Measurements from ENCODE around the gene JDP2.

JDP2 gene

GRCh38 chr14:75437201-75438143 lies 9.7 kb downstream of the JDP2 start:
- no peak for DNase-seq (ENCODE audit: low spot score)

DNA sequence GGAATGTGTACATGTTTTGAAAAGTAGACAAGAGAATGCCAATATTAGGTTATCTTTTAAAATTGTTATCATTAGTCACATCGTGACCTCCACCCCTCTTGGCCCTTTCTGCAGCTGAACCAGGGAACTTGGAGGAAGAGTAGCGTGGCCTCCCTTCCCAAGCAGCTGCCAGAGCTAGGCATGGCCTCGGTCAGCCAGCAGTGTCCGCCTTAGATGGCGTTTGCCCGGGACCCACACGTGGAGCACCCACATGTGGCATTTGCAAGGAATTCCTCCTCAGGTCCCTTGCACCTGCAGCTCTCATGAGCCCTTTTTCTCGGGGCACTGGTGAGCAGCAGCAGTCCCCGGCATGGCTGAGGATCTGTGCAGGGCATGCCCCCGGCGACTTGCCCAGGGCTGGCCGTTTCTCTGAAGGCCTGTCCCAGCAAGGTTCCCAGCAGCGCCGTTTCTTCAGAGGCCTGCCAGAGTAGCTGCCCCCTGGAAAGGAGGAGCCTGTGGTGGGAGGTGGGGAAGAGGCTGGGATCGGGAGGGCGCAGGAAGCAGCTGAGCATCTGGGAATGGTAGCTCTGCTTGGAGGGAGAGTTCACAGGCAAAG lies 10.8 kb downstream of the JDP2 start:
- DNase-seq (ENCODE audit: low spot score): no peak

- no peak for DNase-seq (ENCODE audit: low spot score)
Observed at GRCh38 chr14:75439989-75440388, 12.2 kb downstream of the JDP2 start.

DNA sequence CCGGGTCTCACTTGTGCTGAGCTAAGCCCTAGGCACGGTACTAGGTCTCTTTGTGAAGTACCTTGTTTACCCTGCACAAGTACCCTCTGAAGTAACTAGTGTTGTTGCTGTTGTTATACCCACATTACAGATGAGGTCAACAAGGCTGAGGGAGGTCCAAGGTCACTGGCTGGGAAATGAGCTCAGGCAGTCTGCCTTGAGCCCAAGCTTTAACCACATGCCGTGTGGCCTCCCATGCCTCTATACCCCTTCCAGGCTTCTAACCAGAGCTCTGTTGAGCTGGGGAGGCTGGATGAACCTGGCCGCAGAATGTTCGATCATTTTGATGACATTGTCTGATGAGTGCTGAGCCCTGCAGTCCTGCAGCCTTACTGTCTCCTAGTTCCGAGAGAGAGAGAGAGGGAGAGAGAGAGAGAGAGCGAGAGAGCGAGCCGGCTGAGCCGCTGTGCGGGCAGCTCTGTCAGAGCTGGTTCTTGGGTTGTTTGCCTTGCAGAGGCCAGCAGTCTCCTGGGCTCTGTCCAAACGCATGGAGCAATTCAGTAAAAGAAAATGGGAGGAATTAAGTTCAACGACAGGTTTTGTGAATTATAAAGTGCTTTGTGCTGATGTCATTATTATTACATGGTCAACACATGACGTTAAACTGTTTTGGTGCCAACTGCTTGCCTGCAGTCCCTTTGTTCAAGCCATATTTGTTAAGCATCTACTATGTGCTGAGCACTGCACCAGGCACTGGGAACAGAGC lies 13.1 kb downstream of the JDP2 start:
- DNase-seq (ENCODE audit: low spot score): no peak

DNA sequence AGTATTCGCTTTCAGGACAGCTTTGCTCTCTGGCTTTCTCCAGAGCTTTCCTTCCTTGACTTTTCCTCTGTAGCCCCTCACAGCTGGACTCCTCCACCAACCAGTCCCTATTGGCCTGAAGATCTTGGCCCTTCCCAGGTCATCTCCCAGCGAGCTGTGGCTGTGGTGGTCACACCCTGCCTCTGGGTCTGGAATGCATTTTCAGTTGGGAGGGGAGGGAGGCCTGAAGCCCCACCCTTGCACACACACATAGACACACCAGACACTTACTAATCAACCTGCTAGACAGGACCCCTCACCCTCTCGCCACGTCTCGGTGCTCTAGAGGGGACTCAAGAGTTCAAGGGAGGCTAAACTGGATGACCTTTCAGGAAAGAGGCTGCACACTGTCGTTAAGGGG lies 13.9 kb downstream of the JDP2 start:
- DNase-seq (ENCODE audit: low spot score): no peak

GRCh38 chr14:75442166-75442565 lies 14.3 kb downstream of the JDP2 start:
- DNase-seq (ENCODE audit: low spot score): no peak

- DNase-seq (ENCODE audit: low spot score): no peak
Observed at GRCh38 chr14:75442642-75443041, 14.8 kb downstream of the JDP2 start.

- no peak for DNase-seq (ENCODE audit: low spot score)
Observed at GRCh38 chr14:75443203-75443969, 15.6 kb downstream of the JDP2 start.

GRCh38 chr14:75445236-75445635 lies 17.4 kb downstream of the JDP2 start:
- DNase-seq (ENCODE audit: low spot score): no peak

DNA sequence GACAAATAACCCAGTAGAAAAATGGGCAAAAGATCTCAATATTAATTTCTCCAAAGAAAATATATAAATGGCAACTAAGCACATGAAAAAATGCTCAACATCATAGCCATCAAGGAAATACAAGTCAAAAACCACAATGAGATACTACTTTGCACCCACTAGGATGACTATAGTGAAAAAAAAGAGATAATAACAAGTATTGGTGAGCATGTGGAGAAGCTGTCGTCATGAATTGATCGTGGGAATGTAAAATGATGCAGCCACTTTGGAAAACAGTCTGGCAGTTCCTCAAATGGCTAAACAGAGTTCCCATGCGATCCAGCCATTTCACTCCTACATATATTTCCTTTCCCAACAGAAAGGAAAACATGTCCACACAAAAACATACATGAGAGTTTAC lies 18.1 kb downstream of the JDP2 start:
- DNase-seq (ENCODE audit: low spot score): no peak

GRCh38 chr14:75446447-75446846 lies 18.6 kb downstream of the JDP2 start:
- no peak for DNase-seq (ENCODE audit: low spot score)

DNA sequence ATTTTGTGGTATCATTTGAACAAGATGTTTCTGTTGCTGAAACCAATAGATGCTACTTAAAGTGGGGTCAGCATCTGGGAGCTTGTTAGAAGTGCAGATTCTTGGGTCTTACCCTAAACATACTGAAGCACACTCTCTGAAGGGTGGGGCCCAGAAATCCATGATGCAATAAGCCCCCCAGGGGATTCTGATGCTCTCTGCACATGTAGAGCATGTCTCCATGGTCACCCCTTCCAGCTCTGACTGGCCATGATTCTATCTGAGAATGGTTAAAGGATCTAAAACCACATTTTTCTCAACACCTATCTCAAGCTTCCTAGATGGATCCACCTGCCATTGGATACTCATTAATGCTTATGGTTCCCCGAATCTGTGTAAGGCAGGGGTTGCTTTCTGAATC lies 20.4 kb downstream of the JDP2 start:
- DNase-seq (ENCODE audit: low spot score): no peak

DNA sequence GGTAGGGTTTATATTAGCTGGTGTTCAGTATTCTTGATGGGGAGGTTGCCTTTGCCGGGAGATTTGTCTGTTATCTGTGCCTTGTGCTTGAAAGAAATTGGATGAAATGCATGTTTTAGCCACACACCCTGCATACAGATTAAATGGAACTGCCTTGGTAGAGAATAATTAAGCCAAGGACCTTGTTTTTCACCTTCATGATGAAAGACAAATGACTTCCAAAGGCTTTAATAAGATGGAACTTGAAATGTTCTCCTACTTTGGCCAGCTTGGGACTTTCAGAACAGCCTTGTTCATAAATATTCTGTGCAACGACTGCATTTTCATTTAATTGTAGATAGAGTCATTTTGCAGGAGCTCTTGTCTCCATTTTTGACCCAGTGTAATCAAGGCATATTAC lies 21.2 kb downstream of the JDP2 start:
- DNase-seq (ENCODE audit: low spot score): no peak

DNA sequence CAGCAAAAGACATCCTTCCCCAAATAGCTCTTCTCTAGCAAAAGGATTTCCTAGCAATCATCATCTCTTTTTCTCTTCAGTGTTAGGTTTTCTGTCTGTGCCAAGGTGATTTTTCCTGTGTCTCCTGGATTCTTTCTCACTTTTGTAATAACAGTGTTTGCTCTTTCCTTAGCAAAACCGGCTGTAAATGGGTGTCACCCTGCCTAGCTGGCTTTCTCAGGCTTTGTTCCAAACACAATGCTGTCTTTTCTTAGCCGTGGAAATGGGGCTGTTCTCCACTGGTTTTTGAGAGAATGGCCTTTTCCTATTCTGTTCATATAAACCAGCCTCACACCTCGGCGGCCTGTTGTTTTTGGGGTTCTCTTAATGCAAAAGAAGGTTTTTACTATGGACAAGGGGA lies 21.9 kb downstream of the JDP2 start:
- no peak for DNase-seq (ENCODE audit: low spot score)

DNA sequence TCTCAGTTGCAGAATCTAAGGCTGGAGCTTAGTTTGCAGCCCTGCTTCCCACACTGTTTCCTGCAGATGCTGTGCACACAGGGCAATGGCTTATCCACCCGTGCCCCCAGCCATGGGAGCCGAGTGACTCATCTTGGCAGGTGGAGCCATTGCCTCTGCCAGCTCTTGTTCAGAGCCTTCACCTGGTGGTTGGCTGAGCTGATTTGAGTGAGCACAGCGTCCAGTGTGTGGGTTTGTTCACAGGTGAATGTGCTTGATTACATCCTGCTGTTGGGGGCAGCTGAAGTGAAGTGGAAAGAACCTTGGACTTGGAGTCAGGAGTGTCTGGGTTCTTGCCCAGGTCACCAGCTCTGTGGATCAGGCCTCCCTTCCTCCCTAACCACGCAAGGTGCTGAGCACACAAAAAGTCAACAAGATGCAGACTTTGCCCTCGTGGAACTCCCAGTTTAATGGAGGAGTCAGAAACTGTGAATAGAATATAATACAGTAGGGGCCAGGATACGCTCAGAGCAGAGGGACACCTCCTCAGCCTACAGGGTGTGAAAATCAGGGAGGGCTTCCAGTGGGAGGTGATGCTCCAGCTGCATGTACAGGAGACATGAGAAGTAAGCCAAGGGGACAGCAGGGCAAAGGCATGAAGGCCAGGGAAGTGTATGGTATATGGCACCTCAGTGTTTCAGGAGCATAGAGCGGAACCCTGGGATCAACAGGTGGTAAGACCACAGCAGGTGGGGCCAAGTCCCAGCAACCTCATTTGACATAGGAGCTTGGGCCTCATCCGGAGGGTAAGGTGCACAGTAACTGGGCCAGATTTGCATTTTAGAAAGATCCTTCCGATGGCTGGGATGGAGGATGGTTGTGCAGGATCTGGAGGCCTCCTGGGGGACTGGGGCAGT lies 22.8 kb downstream of the JDP2 start:
- DNase-seq (ENCODE audit: low spot score): no peak

DNA sequence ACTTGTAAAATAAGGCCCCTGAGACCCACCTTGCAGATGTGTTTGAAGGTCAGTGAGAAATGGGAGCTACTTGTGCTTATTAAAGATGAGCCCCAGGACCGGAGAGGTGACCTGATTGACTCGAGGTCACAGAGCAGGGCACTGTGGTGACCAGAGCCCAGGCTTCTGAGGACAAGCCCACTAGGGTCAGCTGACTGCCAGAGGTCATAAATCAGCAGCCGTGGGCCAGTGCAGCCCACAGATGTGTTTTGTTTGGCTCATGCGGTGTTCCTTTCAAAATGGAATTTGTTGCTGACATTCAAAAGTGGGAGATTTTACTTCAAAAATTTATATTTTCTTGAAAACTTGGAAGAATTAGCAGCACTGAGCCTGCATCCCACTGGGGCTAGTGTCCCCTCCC lies 24.5 kb downstream of the JDP2 start:
- no peak for DNase-seq (ENCODE audit: low spot score)

DNA sequence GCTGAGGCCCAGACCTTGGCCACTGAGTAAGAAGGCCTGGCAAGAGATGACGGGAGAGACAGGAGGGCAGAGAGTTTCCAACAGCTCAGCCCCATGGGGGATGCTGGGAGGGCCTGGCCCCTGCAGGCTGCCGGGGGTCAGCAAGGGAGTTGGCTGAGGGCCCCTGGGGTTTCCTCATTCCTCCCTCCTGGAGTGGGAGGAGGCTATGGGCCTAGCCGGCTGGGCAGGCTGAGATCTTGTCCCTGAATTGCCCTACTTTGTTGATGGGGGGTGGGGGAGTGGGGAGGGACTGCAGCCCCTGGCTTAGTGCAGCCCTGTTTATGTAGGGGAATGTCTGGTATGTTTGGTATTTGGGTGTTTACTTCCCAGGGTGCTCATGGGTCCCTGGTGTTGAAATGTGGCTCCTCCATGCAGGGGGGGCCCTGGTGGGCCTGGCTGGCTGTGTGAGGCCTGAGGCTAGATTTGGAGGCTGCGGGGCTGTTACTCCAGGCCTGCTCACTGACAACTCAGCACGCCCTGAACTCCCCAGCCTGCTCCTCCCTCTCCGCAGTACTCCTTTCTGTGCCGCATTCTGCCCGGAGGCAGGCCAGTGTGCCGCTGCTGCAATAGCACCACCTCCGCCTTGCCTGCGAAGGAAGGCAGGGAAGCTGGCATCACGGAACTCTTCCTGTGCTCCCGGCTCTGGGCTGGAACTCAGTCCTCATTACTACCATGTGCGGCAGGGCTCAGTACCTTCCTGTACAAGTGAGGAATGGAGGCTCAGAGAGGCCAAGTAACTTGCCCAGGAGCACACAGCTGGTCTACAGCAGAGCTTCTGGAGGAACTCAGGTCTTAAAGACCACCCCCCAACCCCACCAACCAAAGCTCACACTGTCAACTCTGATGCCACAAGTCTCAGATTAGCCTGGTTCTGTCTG lies 25.3 kb downstream of the JDP2 start:
- DNase-seq (ENCODE audit: low spot score): peak; percentile 37

GRCh38 chr14:75453817-75454434 lies 26.1 kb downstream of the JDP2 start:
- no peak for DNase-seq (ENCODE audit: low spot score)

- no peak for DNase-seq (ENCODE audit: low spot score)
Observed at GRCh38 chr14:75454963-75455546, 27.2 kb downstream of the JDP2 start.
